SK-N-SH treated with all-trans-retinoic acid at 6 μM for 48 hours (cell line): ENCODE results near the gene NPAS3.

Source experiments
- ATAC-seq: fragments of 200-7000 bp; cut with Tn5 transposase; 3 replicates; pipeline ENCODE4 v1.9.1; 2020; ENCODE audit warnings: mild to moderate bottlenecking, moderate library complexity
- ARNTL ChIP-seq: fragments of 450-650 bp; formaldehyde crosslinking; IDR thresholded peaks from 2 replicates; pipeline ENCODE4 v1.5.0; 2020; ENCODE audit warnings: low read depth, mild to moderate bottlenecking, moderate library complexity, borderline replicate concordance
- BACH2 ChIP-seq: fragments of 250-450 bp; sonication (Bioruptor Pico); IDR thresholded peaks from 2 replicates; pipeline ENCODE4 v1.9.0; 2021; ENCODE audit warnings: mild to moderate bottlenecking, borderline replicate concordance
- CREB5 ChIP-seq: fragments of 250-450 bp; sonication (Bioruptor Pico); IDR thresholded peaks from 2 replicates; pipeline ENCODE4 v1.5.1; 2020; ENCODE audit warnings: low read depth, mild to moderate bottlenecking, moderate library complexity
- CSDC2 ChIP-seq: fragments of 250-450 bp; sonication (Bioruptor Pico); IDR thresholded peaks from 2 replicates; pipeline ENCODE4 v1.5.0; 2020; ENCODE audit warnings: mild to moderate bottlenecking, moderate library complexity
- CSRNP3 ChIP-seq: fragments of 250-450 bp; sonication (Bioruptor Pico); IDR thresholded peaks from 2 replicates; pipeline ENCODE4 v1.5.1; 2021; ENCODE audit warnings: mild to moderate bottlenecking, moderate library complexity
- GLIS3 ChIP-seq: fragments of 250-450 bp; sonication (Bioruptor Pico); IDR thresholded peaks from 2 replicates; pipeline ENCODE4 v1.5.0; 2020; ENCODE audit warnings: mild to moderate bottlenecking, moderate library complexity
- ISL1 ChIP-seq: fragments of 250-450 bp; sonication (Bioruptor Pico); IDR thresholded peaks from 2 replicates; pipeline ENCODE4 v2.1.2; 2022; ENCODE audit warnings: mild to moderate bottlenecking, moderate library complexity
- PATZ1 ChIP-seq: fragments of 250-450 bp; sonication (Bioruptor Pico); IDR thresholded peaks from 2 replicates; pipeline ENCODE4 v1.8.0; 2020; ENCODE audit warnings: mild to moderate bottlenecking, moderate library complexity, borderline replicate concordance
- RARB ChIP-seq: fragments of 250-450 bp; sonication (Bioruptor Pico); IDR thresholded peaks from 2 replicates; pipeline ENCODE4 v1.8.0; 2021; ENCODE audit warnings: mild to moderate bottlenecking, moderate library complexity
- TCF4 ChIP-seq: fragments of 250-450 bp; sonication (Bioruptor Pico); IDR thresholded peaks from 2 replicates; pipeline ENCODE4 v1.8.0; 2021; ENCODE audit warnings: mild to moderate bottlenecking, moderate library complexity, borderline replicate concordance
- TOX ChIP-seq: fragments of 250-450 bp; sonication (Bioruptor Pico); IDR thresholded peaks from 2 replicates; pipeline ENCODE4 v1.8.0; 2021; ENCODE audit warnings: mild to moderate bottlenecking, moderate library complexity, borderline replicate concordance
- TSHZ2 ChIP-seq: fragments of 250-450 bp; sonication (Bioruptor Pico); IDR thresholded peaks from 2 replicates; pipeline ENCODE4 v1.5.0; 2020; ENCODE audit warnings: mild to moderate bottlenecking, moderate library complexity
- ZC3H10 ChIP-seq: fragments of 250-450 bp; sonication (Bioruptor Pico); IDR thresholded peaks from 2 replicates; pipeline ENCODE4 v1.5.1; 2021; ENCODE audit warnings: mild to moderate bottlenecking, moderate library complexity
- ZFP30 ChIP-seq: fragments of 450-650 bp; formaldehyde crosslinking; IDR thresholded peaks from 2 replicates; pipeline ENCODE4 v1.5.0; 2022; ENCODE audit warnings: mild to moderate bottlenecking, moderate library complexity
- ZNF565 ChIP-seq: fragments of 450-650 bp; formaldehyde crosslinking; conservative IDR thresholded peaks from 2 replicates; pipeline ENCODE4 v1.5.0; 2020; ENCODE audit warnings: low read depth, mild to moderate bottlenecking, moderate library complexity
- ZNF70 ChIP-seq: fragments of 450-650 bp; formaldehyde crosslinking; IDR thresholded peaks from 2 replicates; pipeline ENCODE4 v1.5.0; 2020; ENCODE audit warnings: mild to moderate bottlenecking, moderate library complexity

NPAS3 gene

GRCh38 chr14:33370426-33370825 lies 431.7 kb downstream of the NPAS3 start:
- ATAC-seq, result no peak
- no peak for TF ChIP-seq PATZ1 (CRISPR knock-in tag)
- no peak for TF ChIP-seq TOX (CRISPR knock-in tag)
- TF ChIP-seq CREB5 (CRISPR knock-in tag), result no peak
- TF ChIP-seq GLIS3, result no peak
- TF ChIP-seq ZFP30 (CRISPR knock-in tag), result no peak
- no peak for TF ChIP-seq TCF4 (CRISPR knock-in tag)
- TF ChIP-seq BACH2 (CRISPR knock-in tag), result no peak
- TF ChIP-seq RARB (CRISPR knock-in tag), result no peak
- no peak for TF ChIP-seq CSDC2 (CRISPR knock-in tag)
- TF ChIP-seq ARNTL, result no peak

GRCh38 chr14:33375196-33375595 lies 436.5 kb downstream of the NPAS3 start:
- TF ChIP-seq ZNF70 (CRISPR knock-in tag), result no peak
- no peak for TF ChIP-seq ZC3H10 (CRISPR knock-in tag)
- no peak for TF ChIP-seq CREB5 (CRISPR knock-in tag)
- no peak for TF ChIP-seq PATZ1 (CRISPR knock-in tag)
- TF ChIP-seq TSHZ2 (CRISPR knock-in tag), result no peak
- no peak for TF ChIP-seq CSRNP3 (CRISPR knock-in tag)
- ATAC-seq, result no peak

GRCh38 chr14:33375786-33376185 lies 437.1 kb downstream of the NPAS3 start:
- TF ChIP-seq ISL1 (CRISPR knock-in tag) (peak; percentile 46; the same call in 1 of the 2 replicates), RARB (CRISPR knock-in tag) (no peak)
- ATAC-seq, result no peak

GRCh38 chr14:33376510-33376909 lies 437.8 kb downstream of the NPAS3 start:
- ATAC-seq, result no peak
- no peak for TF ChIP-seq ZNF565 (CRISPR knock-in tag)
- TF ChIP-seq TSHZ2 (CRISPR knock-in tag), result no peak
- no peak for TF ChIP-seq ZC3H10 (CRISPR knock-in tag)
- no peak for TF ChIP-seq CSRNP3 (CRISPR knock-in tag)
- TF ChIP-seq, all 23 proteins: peak for 0
